Adrenal gland (tissue), 5 donors: ENCODE results near the gene LKAAEAR1.

Experiments used
- POLR2A ChIP-seq, 2 donors: fragments of 450-650 bp; IDR thresholded peaks; one replicate each; pipeline ENCODE4 v1.6.1; 2017; ENCODE audit warnings: antibody characterized with exemption in 2 of 2, mild to moderate bottlenecking in 2 of 2, moderate library complexity in 1 of 2
- TF ChIP-seq, protein P1 (sequence below), 6 experiments: fragments of 450-650 bp in 4 of 6; fragments of 200-600 bp in 2 of 6; sonication (generic) in 1 of 6; IDR thresholded peaks; 1 replicate in 5 of 6; 2 replicates in 1 of 6; pipeline versions ENCODE4 v1.5.1 to v1.8.0; 2016 to 2021; ENCODE audit warnings: antibody characterized with exemption in 6 of 6, mild to moderate bottlenecking in 2 of 6, moderate library complexity in 1 of 6
- donor health status: DM: no; HTN: no; CAD: no.

DNA sequence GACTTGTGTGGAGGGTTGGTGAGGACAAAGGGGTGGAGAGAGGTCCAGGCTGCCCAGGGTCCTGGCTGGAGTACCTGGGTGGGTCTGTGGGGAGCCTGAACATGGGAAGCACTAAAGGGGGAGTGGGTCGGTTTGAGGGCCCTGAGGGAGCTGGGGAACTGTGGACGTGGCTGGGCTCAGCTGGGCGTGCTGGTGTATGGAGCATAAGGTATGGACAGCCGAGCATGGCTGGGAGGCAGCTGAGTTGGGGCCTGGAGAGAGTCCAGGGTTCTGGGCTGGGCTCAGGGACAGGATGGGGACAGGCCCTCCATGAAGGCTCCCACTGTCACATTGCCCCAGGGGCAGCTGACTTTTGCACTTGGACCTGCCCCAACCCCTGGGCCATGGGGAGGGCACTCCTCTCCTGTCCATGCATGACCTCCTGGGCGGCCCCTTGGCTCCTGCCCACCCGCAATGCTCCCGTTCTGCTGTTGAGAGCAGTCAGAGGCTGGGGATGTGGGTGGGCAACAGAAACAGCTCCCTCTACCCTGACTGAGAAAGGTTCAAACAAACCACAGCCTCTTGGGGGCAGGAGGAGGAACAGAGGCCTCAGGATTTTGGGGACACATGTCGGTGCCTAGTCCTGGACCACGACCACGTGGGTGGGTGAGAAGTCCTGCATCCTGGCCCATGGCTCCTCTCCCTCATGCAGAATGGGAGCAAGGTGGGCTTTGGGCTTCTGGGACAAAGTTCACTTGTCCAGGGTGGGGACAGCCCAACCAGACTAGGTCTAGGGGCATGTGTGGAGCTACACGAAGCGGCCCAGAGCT is 43.8 kb downstream of the LKAAEAR1 start:
- TF ChIP-seq, protein P1, sequence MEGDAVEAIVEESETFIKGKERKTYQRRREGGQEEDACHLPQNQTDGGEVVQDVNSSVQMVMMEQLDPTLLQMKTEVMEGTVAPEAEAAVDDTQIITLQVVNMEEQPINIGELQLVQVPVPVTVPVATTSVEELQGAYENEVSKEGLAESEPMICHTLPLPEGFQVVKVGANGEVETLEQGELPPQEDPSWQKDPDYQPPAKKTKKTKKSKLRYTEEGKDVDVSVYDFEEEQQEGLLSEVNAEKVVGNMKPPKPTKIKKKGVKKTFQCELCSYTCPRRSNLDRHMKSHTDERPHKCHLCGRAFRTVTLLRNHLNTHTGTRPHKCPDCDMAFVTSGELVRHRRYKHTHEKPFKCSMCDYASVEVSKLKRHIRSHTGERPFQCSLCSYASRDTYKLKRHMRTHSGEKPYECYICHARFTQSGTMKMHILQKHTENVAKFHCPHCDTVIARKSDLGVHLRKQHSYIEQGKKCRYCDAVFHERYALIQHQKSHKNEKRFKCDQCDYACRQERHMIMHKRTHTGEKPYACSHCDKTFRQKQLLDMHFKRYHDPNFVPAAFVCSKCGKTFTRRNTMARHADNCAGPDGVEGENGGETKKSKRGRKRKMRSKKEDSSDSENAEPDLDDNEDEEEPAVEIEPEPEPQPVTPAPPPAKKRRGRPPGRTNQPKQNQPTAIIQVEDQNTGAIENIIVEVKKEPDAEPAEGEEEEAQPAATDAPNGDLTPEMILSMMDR (IDR thresholded peaks at IDR 0.05), result no peak
- no peak for TF ChIP-seq POLR2A (IDR thresholded peaks at IDR 0.05)
